GM21529 (cell line): Measurements from ENCODE around the gene DOCK3.

ENCODE experiments used
- ATAC-seq: cut with Tn5 transposase; IDR thresholded peaks from one replicate; pipeline ENCODE4 v1.9.1; 2021; ENCODE audit not compliant: unreplicated experiment

Gene DOCK3

DNA sequence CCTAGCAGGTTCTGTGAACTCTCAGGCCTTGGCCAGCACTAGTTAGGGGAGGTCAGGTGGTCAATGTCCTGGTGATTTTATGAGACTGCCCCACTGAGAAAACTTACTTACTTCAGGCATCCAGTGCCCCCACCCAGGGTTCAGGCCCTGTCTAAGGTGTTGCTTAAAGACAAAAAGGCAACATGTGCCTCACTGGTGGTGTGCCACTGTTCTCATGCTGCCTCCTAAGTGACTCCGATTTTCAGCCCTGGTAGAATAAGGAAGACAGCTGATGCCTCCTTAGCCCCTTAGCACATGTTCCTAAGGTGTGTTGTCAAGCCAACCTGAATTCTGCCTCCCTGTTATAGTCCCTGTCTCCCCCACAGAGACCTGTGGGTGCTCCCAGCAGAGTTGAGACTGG, 721.7 kb downstream of the DOCK3 start:
- ATAC-seq = no peak

- no peak for ATAC-seq
These were observed 722.7 kb downstream of the DOCK3 start for GRCh38 chr3:51397392-51397791.

DNA sequence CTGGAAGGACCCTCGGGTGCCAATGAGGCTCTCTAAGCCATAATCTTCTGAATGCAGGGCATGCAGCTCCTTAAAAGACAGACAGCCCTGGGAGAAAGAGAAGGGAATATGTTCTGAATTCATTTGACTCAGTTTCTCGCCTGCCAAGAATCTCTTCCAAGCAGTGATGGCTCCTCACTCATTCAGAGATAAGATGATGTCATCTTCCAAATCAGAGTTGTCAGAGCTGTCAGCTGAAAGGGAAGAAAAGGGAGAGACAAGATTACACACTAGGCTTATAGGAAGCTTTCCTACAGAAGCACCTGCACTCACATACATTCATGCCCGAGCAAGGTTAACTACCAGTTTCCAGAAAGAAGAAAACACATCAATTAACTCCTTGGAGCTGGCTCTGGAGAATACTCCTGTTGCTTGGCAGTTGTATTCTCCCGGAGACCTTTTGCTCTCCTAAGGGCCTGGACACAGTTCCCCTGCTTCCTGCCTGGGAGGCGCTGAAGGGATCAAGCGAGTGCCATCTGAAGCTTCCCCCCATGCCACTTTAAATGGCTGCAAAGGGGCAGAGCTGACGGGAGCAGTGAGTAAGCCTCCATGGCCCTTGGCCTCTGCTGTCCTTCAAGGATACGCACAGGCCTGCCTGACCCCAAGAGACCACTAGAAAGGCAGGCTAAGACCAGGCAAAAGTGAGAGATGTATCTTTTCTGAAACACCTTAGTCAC, 724.0 kb downstream of the DOCK3 start:
- no peak for ATAC-seq

DNA sequence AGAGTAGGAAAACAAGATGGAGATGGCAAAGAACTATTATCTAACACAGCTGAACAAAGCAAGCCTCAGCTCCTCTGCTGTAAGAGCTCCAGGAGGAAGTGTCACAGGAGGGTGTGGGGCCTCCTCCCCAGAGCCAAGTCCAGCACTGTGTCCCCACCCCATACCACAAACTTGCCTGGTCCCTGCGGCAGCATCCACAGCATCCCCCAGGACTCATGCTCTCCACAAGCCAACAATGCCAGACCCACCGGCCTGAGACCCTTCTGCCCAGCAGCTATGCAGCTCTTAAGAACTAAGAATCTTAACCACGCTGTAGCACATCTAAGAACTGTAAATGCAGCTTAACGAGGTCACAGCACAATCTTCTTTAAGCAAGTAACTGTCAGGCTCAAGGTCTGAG, 725.4 kb downstream of the DOCK3 start:
- ATAC-seq = no peak

GRCh38 chr3:51401735-51402134, 727.0 kb downstream of the DOCK3 start:
- no peak for ATAC-seq

DNA sequence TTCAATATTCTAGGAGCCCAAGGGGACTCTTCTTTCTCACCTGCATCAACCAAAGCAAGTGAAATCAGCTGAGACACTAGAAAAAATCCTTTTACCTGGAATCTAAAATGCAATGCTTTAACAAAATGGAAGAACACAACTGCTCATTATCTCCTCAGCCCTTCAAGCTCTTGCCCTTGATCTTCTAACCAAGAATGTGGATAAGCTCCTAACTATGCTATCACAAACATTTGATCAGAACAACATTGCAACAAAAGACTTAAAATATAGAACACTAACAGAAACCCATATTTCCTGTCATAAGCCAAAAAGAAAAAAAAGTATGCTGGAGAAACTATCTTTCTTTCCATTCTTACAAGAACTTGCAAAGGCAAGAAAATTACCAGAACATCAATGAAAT, 728.9 kb downstream of the DOCK3 start:
- no peak for ATAC-seq

DNA sequence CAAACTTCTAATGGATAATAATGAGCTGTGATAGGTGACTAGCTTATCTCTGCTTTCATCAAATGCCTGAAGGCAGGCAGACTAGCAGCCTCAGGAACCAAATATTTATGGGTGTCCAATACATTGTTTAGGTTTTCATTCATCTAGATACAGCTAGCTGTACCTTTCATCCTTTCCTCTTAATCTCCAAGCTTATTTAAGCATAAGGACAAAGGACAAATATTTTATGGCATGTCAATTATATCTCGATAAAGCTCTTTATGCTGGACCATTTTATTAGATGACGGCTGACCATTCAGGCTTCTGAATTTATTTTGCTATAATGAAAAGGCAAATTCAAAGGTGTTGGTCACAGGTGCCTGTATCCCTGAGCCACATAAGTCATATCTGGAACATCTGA, 733.3 kb downstream of the DOCK3 start:
- no peak for ATAC-seq

GRCh38 chr3:51408813-51409212, 734.1 kb downstream of the DOCK3 start:
- ATAC-seq = no peak

- no peak for ATAC-seq
These were observed 747.5 kb downstream of the DOCK3 start for GRCh38 chr3:51422211-51422610.

DNA sequence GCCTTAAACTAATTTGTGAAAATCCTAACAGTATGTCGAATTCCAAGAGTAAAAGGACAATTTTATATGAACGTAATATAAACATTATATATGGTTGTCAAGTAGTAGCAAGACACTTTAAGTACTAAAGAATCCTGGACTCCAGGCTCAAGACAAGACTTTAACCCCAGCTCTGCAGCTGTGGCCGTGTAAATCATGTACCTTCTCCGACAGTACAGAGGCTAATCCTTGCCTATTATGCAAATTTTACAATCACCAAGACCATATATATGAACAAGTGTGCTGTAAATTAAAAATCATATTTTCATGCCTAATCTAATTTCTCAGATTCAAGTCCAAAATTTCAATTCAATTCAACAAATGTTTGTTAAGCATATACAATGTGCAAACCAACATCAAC, 752.2 kb downstream of the DOCK3 start:
- ATAC-seq = no peak

- no peak for ATAC-seq
These were observed 754.4 kb downstream of the DOCK3 start for GRCh38 chr3:51429138-51429537.
